H9 (cell line): Measurements from ENCODE around the gene TYMP. TPM values are rescaled to one million over a fixed set of nuclear protein-coding genes. Genes with fewer than 3 reads are reported as not detected.

Source experiments
- DNase-seq: peaks from one replicate; pipeline ENCODE4 v3.0.0-alpha.2; 2017
- H2AFZ ChIP-seq: one replicate; pipeline ENCODE4 v1.6.1; 2013; ENCODE audit warnings: mild to moderate bottlenecking, low read length, control low read depth, moderate library complexity
- H2AK5ac ChIP-seq: 2 replicates; pipeline ENCODE4 v1.6.1; 2013; ENCODE audit warnings: low read length, control low read depth, mixed read lengths; ENCODE audit not compliant: insufficient read length
- H2BK120ac ChIP-seq: one replicate; pipeline ENCODE4 v1.6.1; 2013; ENCODE audit warnings: low read depth, mild to moderate bottlenecking, low read length, control low read depth, inconsistent platforms; ENCODE audit not compliant: poor library complexity, severe bottlenecking
- H2BK12ac ChIP-seq: 2 replicates; pipeline ENCODE4 v1.6.1; 2013; ENCODE audit warnings: low read length, control low read depth, mixed read lengths, low read depth; ENCODE audit not compliant: insufficient read length
- H2BK15ac ChIP-seq: 2 replicates; pipeline ENCODE4 v1.6.1; 2013; ENCODE audit warnings: low read depth, low read length, control low read depth
- H2BK20ac ChIP-seq: one replicate; pipeline ENCODE4 v1.6.1; 2013; ENCODE audit warnings: low read depth, mild to moderate bottlenecking, low read length, control low read depth, inconsistent platforms; ENCODE audit not compliant: poor library complexity, severe bottlenecking
- H2BK5ac ChIP-seq: 2 replicates; pipeline ENCODE4 v1.6.1; 2013; ENCODE audit warnings: low read length, control low read depth, mixed read lengths; ENCODE audit not compliant: insufficient read length
- H3K14ac ChIP-seq: 2 replicates; pipeline ENCODE4 v1.6.1; 2013; ENCODE audit warnings: low read length, control low read depth; ENCODE audit not compliant: insufficient read depth
- H3K18ac ChIP-seq: 2 replicates; pipeline ENCODE4 v1.6.1; 2013; ENCODE audit warnings: low read depth, mild to moderate bottlenecking, mixed read lengths, low read length, control low read depth; ENCODE audit not compliant: insufficient read length
- H3K23ac ChIP-seq: 2 replicates; pipeline ENCODE4 v1.6.1; 2013; ENCODE audit warnings: low read length, control low read depth, mixed read lengths, low read depth; ENCODE audit not compliant: insufficient read length
- H3K23me2 ChIP-seq: 2 replicates; pipeline ENCODE4 v1.6.1; 2013; ENCODE audit warnings: low read depth, mild to moderate bottlenecking, mixed read lengths, low read length, control low read depth; ENCODE audit not compliant: insufficient read length, poor library complexity, severe bottlenecking
- H3K27ac ChIP-seq: 2 replicates; pipeline ENCODE4 v1.5.1; 2013; ENCODE audit warnings: low read length, control low read depth, mixed read lengths, low read depth; ENCODE audit not compliant: insufficient read length
- H3K27me3 ChIP-seq: 2 replicates; pipeline ENCODE4 v1.6.1; 2013; ENCODE audit warnings: low read length, control low read depth, inconsistent platforms; ENCODE audit not compliant: insufficient read depth
- H3K4ac ChIP-seq: 2 replicates; pipeline ENCODE4 v1.6.1; 2013; ENCODE audit warnings: low read depth, mild to moderate bottlenecking, control low read depth, inconsistent platforms, low read length, moderate library complexity
- H3K4me1 ChIP-seq: 2 replicates; pipeline ENCODE4 v1.6.1; 2013; ENCODE audit warnings: low read length, control low read depth, inconsistent platforms; ENCODE audit not compliant: insufficient read depth
- H3K4me2 ChIP-seq: 2 replicates; pipeline ENCODE4 v1.6.1; 2013; ENCODE audit warnings: low read length, control low read depth, mixed read lengths; ENCODE audit not compliant: insufficient read length, insufficient read depth
- H3K56ac ChIP-seq: 2 replicates; pipeline ENCODE4 v1.6.1; 2013; ENCODE audit warnings: low read depth, mild to moderate bottlenecking, mixed read lengths, low read length, control low read depth; ENCODE audit not compliant: insufficient read length
- H3K79me1 ChIP-seq: 2 replicates; pipeline ENCODE4 v1.6.1; 2013; ENCODE audit warnings: low read depth, mild to moderate bottlenecking, moderate library complexity, low read length, control low read depth, inconsistent platforms; ENCODE audit not compliant: insufficient read depth, poor library complexity, severe bottlenecking
- H3K79me2 ChIP-seq: 2 replicates; pipeline ENCODE4 v1.6.1; 2013; ENCODE audit warnings: low read length, control low read depth, inconsistent platforms; ENCODE audit not compliant: insufficient read depth
- H3K9ac ChIP-seq: 2 replicates; pipeline ENCODE4 v1.6.1; 2013; ENCODE audit warnings: low read length, control low read depth, mixed read lengths; ENCODE audit not compliant: insufficient read length; ENCODE audit errors: extremely low read depth
- H3K9me3 ChIP-seq: one replicate; pipeline ENCODE4 v1.6.1; 2013; ENCODE audit warnings: low read depth, low read length, inconsistent platforms; ENCODE audit not compliant: control insufficient read depth
- H3T11ph ChIP-seq: one replicate; pipeline ENCODE4 v1.6.1; 2013; ENCODE audit warnings: mild to moderate bottlenecking, low read length, control low read depth, inconsistent platforms
- H4K20me1 ChIP-seq: one replicate; pipeline ENCODE4 v1.6.1; 2013; ENCODE audit not compliant: control insufficient read depth, insufficient read length, insufficient read depth
- H4K5ac ChIP-seq: 2 replicates; pipeline ENCODE4 v1.6.1; 2013; ENCODE audit warnings: low read depth, mild to moderate bottlenecking, mixed read lengths, low read length, control low read depth; ENCODE audit not compliant: insufficient read length
- H4K8ac ChIP-seq: replicated peaks from 2 replicates; pipeline ENCODE4 v1.6.1; 2013; ENCODE audit warnings: low read length, control low read depth, mixed read lengths, low read depth; ENCODE audit not compliant: insufficient read length
- H4K91ac ChIP-seq: 2 replicates; pipeline ENCODE4 v1.6.1; 2013; ENCODE audit warnings: low read depth, mild to moderate bottlenecking, moderate library complexity, mixed read lengths, low read length, control low read depth; ENCODE audit not compliant: insufficient read length
- H3K27ac Mint-ChIP-seq, 3 experiments: 2 replicates in 2 of 3; 3 replicates in 1 of 3; pipeline ENCODE4 v1.8.0; 2020 to 2021; ENCODE audit warnings: mixed read lengths in 3 of 3, mild to moderate bottlenecking in 1 of 3, moderate library complexity in 1 of 3
- H3K27me3 Mint-ChIP-seq: 2 replicates; pipeline ENCODE4 v1.8.0; 2021; ENCODE audit warnings: low read depth, mild to moderate bottlenecking, moderate library complexity, mixed read lengths
- H3K36me3 Mint-ChIP-seq, 3 experiments: 2 replicates in 2 of 3; 3 replicates in 1 of 3; pipeline ENCODE4 v1.8.0; 2020 to 2021; ENCODE audit warnings: low read depth in 3 of 3, mixed read lengths in 3 of 3; ENCODE audit not compliant: insufficient read depth in 1 of 3
- H3K4me1 Mint-ChIP-seq, 2 experiments: 2 replicates each; pipeline ENCODE4 v1.8.0; 2020; ENCODE audit warnings: mixed read lengths in 2 of 2
- H3K4me3 Mint-ChIP-seq, 2 experiments: 2 replicates in 1 of 2; 3 replicates in 1 of 2; pipeline ENCODE4 v1.8.0; 2020 to 2021; ENCODE audit warnings: mild to moderate bottlenecking in 2 of 2, mixed read lengths in 2 of 2, moderate library complexity in 1 of 2
- H3K9me3 Mint-ChIP-seq, 2 experiments: 2 replicates in 1 of 2; 3 replicates in 1 of 2; pipeline ENCODE4 v1.8.0; 2020; ENCODE audit warnings: mild to moderate bottlenecking in 2 of 2, mixed read lengths in 2 of 2, moderate library complexity in 1 of 2
- WGBS: extraction: QIAGEN DNeasy Blood & Tissue Kit; methylation state at CpG from one replicate; pipeline ENCODE4 v1.1.7; 2013; ENCODE audit warnings: missing lambda C conversion rate, low lambda C conversion rate, mixed read lengths; ENCODE audit not compliant: insufficient read length; ENCODE audit errors: extremely low coverage; 5-methylcytosine and 5-hydroxymethylcytosine counted together
- total RNA-seq: library from RNA; stranded (reverse); gene quantifications from 2 replicates; pipeline ENCODE4 v1.2.1, GENCODE V29; 2021
- TF ChIP-seq, protein P1 (sequence below): fragments of 200-600 bp; sonication (generic); conservative IDR thresholded peaks from 3 replicates; pipeline ENCODE4 v1.8.0; 2021; ENCODE audit warnings: antibody characterized with exemption, mild to moderate bottlenecking

The TYMP gene
- total RNA-seq, 1 experiment from 2014 or later, result 1.0 TPM

DNA sequence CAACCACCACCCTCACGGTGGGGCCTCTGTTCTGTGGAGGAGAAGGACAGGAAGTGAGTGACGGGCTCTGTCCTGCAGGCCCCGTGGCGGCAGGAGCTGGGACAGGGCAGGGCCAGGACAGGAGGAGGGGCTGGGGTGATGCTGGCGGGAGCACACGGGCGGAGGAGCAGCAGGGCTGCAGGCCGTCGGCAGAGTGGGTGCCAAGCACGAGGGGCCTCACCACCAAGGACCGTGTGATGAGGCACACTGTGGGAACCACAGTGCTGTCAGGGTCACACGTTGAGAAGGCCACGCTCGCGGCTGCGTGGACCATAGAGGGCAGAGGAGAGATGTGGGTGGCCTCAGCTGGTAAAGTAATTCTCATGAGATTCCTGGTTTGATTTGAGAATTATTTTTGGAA is 12.9 kb downstream of the TYMP start:
- Histone ChIP-seq H3K4ac (no peak overlapping the region), H2AFZ (no peak overlapping the region), H3K79me2 (peaks cover 4% of the 10 kb centered on the region; the same call in 1 of the 2 replicates), H3K79me1 (peaks cover 3% of the 10 kb centered on the region), H3K4me1 (no peaks in the 10 kb centered on the region), H2BK20ac (no peak overlapping the region), H2BK12ac (no peak overlapping the region), H2AK5ac (no peak overlapping the region), H3T11ph (no peak overlapping the region), H2BK5ac (no peak overlapping the region), H3K23me2 (no peaks in the 10 kb centered on the region), H3K27me3 (no peaks in the 10 kb centered on the region), H3K56ac (no peak overlapping the region), H4K5ac (no peak overlapping the region), H3K27ac (no peak overlapping the region), H2BK120ac (no peak overlapping the region), H4K20me1 (peaks cover 3% of the 10 kb centered on the region), H4K8ac (no peak overlapping the region), H2BK15ac (no peak overlapping the region), H3K23ac (no peak overlapping the region), H4K91ac (no peak overlapping the region), H3K9me3 (no peaks in the 10 kb centered on the region), H3K18ac (no peak overlapping the region), H3K14ac (no peak overlapping the region), H3K9ac (no peak overlapping the region), H3K4me2 (no peak overlapping the region)
- H3K27me3 Mint-ChIP-seq, result no peaks in the 10 kb centered on the region
- no peak overlapping the region for H3K4me3 Mint-ChIP-seq
- TF ChIP-seq, protein P1, sequence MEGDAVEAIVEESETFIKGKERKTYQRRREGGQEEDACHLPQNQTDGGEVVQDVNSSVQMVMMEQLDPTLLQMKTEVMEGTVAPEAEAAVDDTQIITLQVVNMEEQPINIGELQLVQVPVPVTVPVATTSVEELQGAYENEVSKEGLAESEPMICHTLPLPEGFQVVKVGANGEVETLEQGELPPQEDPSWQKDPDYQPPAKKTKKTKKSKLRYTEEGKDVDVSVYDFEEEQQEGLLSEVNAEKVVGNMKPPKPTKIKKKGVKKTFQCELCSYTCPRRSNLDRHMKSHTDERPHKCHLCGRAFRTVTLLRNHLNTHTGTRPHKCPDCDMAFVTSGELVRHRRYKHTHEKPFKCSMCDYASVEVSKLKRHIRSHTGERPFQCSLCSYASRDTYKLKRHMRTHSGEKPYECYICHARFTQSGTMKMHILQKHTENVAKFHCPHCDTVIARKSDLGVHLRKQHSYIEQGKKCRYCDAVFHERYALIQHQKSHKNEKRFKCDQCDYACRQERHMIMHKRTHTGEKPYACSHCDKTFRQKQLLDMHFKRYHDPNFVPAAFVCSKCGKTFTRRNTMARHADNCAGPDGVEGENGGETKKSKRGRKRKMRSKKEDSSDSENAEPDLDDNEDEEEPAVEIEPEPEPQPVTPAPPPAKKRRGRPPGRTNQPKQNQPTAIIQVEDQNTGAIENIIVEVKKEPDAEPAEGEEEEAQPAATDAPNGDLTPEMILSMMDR, result no peak
- H3K4me1 Mint-ChIP-seq, result no peaks in the 10 kb centered on the region
- H3K36me3 Mint-ChIP-seq, result peaks cover 5 to 52% (median 42%) of the 10 kb centered on the region in 3 experiments
- H3K27ac Mint-ChIP-seq, result no peak overlapping the region
- no CpG with 5 or more reads among the region's 16 CpGs for WGBS
- no peak for DNase-seq
- H3K9me3 Mint-ChIP-seq, result no peaks in the 10 kb centered on the region
